Right ventricle myocardium inferior (tissue), 1 donor: ENCODE measurements around the gene DUSP9. TPM values are rescaled to one million over a fixed set of nuclear protein-coding genes. Genes with fewer than 3 reads are reported as not detected.
"Not testable (repeated sequence)": the region's sequence is repeated elsewhere in the genome, so short reads cannot be mapped to it uniquely, and the experiment has no call there.

ENCODE experiments used
- ATAC-seq: fragments of 200-7000 bp; cut with Tn5 transposase; one replicate; pipeline ENCODE4 v1.9.1; 2020; ENCODE audit warnings: mild to moderate bottlenecking, moderate library complexity
- DNase-seq: peaks from one replicate; pipeline ENCODE4 v3.0.0; 2021; ENCODE audit errors: missing footprints
- intact Hi-C: fragments of 100-400 bp; cut with DNase I; formaldehyde crosslinking; loops from one replicate; pipeline ENCODE4 v1.11.0; 2022
- long read RNA-seq: library from polyadenylated mRNA; unstranded; transcript quantifications from one replicate; pipeline ENCODE4 v2.0.0, GENCODE V29; 2021
- total RNA-seq: library from RNA; stranded (reverse); fragmentation: NEBNext Ultra II Directional; extraction: Animal tissue kit (Norgen Biotek cat#: 25700); gene quantifications from one replicate; pipeline ENCODE4 v1.2.1, GENCODE V29; 2021
- donor health status: DM: no; HTN: yes; CAD: no; lungs with severe emphysema.

DUSP9 gene
- 0.19 TPM for total RNA-seq
- long read RNA-seq, partial matches to known transcripts: 0 of 1 reads
- long read RNA-seq, other reads (novel, unspliced or antisense): 0 of 1 reads

- peak; percentile 28 for ATAC-seq
- peak; percentile 46 for DNase-seq
These were observed at the start of gene DUSP9 for GRCh38 chrX:153646620-153647373. DUSP9 (plus strand) TSS chrX:153647203; CDS start chrX:153647954, 751 bp downstream.

GRCh38 chrX:153598541-153599191 lies 48.3 kb upstream of the DUSP9 start, which contains the start of gene CCNQ:
CCNQ (minus strand) TSS chrX:153599139; CDS start chrX:153599073, 66 bp downstream.
- intact Hi-C loops: no loop called here
- ATAC-seq (peak; percentile 30), DNase-seq (no peak)

More at GRCh38 chrX:153646620-153647373, at the start of gene DUSP9:
- intact Hi-C loops: loop anchor here (5.0 kb wide), 1 partner anchor 89 kb away; no protein-coding TSS in a partner anchor

- intact Hi-C loops: no loop called here
- DNase-seq (peak; percentile 95), ATAC-seq (peak; percentile 97)
These were observed 47.6 kb upstream of the DUSP9 start for GRCh38 chrX:153599192-153600031.

- intact Hi-C loops: no loop called here
- ATAC-seq (no peak), DNase-seq (no peak)
These were observed 47.0 kb upstream of the DUSP9 start for GRCh38 chrX:153600032-153600373.

- intact Hi-C loops: no loop called here
- ATAC-seq (no peak), DNase-seq (no peak)
These were observed 46.1 kb upstream of the DUSP9 start for GRCh38 chrX:153600921-153601320.

GRCh38 chrX:153601511-153602110 lies 45.4 kb upstream of the DUSP9 start:
- DNase-seq (no peak), ATAC-seq (no peak)
- intact Hi-C loops: no loop called here

- DNase-seq (no peak), ATAC-seq (no peak)
- intact Hi-C loops: no loop called here
These were observed 44.4 kb upstream of the DUSP9 start for GRCh38 chrX:153602601-153603000.

- intact Hi-C loops: no loop called here
These were observed 43.8 kb upstream of the DUSP9 start for GRCh38 chrX:153603131-153603656.

GRCh38 chrX:153604666-153605380 lies 42.2 kb upstream of the DUSP9 start:
- not testable (repeated sequence) for DNase-seq, ATAC-seq
- intact Hi-C loops: loop anchor here (5.0 kb wide), 1 partner anchor 62 kb away; no protein-coding TSS in a partner anchor

More at GRCh38 chrX:153603131-153603656, 43.8 kb upstream of the DUSP9 start:
- DNase-seq (no peak), ATAC-seq (no peak)

GRCh38 chrX:153606503-153606902 lies 40.5 kb upstream of the DUSP9 start:
- ATAC-seq (no peak), DNase-seq (no peak)
- intact Hi-C loops: loop anchor here (5.0 kb wide), 1 partner anchor 61 kb away; no protein-coding TSS in a partner anchor

GRCh38 chrX:153608376-153608775 lies 38.6 kb upstream of the DUSP9 start:
- intact Hi-C loops: loop anchor here (5.0 kb wide), 1 partner anchor 59 kb away; no protein-coding TSS in a partner anchor
- ATAC-seq (no peak), DNase-seq (no peak)

- no peak for DNase-seq
- no peak for ATAC-seq
- intact Hi-C loops: loop anchor here (5.0 kb wide), 1 partner anchor 58 kb away; no protein-coding TSS in a partner anchor
These were observed 38.2 kb upstream of the DUSP9 start for GRCh38 chrX:153608806-153609205.

- peak; percentile 93 for ATAC-seq
- peak; percentile 88 for DNase-seq
- intact Hi-C loops: loop anchor here (5.0 kb wide), 1 partner anchor 57 kb away; no protein-coding TSS in a partner anchor
These were observed 36.8 kb upstream of the DUSP9 start for GRCh38 chrX:153609917-153610835.

- DNase-seq (no peak), ATAC-seq (no peak)
- intact Hi-C loops: no loop called here
These were observed 36.2 kb upstream of the DUSP9 start for GRCh38 chrX:153610836-153611213.

- ATAC-seq (no peak), DNase-seq (no peak)
- intact Hi-C loops: no loop called here
These were observed 35.5 kb upstream of the DUSP9 start for GRCh38 chrX:153611298-153612095.

- DNase-seq: no peak
- intact Hi-C loops: no loop called here
- no peak for ATAC-seq
These were observed 34.6 kb upstream of the DUSP9 start for GRCh38 chrX:153612413-153612812.
